GM13976 (cell line): ENCODE measurements around the gene JAZF1.

Experiments used
- DNase-seq: peaks from one replicate; pipeline ENCODE4 v3.0.0; 2012; ENCODE audit warnings: low spot score
- in situ Hi-C: fragments of 300-500 bp; cut with MboI; formaldehyde crosslinking; loops from one replicate; pipeline ENCODE4 v1.12.0; 2022; ENCODE audit warnings: low sequenced_read_pairs, mixed read lengths, inconsistent platforms; ENCODE audit not compliant: unreplicated experiment
- TF ChIP-seq, protein P1 (sequence below): IDR thresholded peaks from 2 replicates; pipeline ENCODE4 v1.5.1; 2012; ENCODE audit warnings: borderline replicate concordance, mild to moderate bottlenecking; ENCODE audit not compliant: insufficient read depth; ENCODE audit errors: extremely low read depth, missing control alignments, control extremely low read depth

JAZF1 gene

DNA sequence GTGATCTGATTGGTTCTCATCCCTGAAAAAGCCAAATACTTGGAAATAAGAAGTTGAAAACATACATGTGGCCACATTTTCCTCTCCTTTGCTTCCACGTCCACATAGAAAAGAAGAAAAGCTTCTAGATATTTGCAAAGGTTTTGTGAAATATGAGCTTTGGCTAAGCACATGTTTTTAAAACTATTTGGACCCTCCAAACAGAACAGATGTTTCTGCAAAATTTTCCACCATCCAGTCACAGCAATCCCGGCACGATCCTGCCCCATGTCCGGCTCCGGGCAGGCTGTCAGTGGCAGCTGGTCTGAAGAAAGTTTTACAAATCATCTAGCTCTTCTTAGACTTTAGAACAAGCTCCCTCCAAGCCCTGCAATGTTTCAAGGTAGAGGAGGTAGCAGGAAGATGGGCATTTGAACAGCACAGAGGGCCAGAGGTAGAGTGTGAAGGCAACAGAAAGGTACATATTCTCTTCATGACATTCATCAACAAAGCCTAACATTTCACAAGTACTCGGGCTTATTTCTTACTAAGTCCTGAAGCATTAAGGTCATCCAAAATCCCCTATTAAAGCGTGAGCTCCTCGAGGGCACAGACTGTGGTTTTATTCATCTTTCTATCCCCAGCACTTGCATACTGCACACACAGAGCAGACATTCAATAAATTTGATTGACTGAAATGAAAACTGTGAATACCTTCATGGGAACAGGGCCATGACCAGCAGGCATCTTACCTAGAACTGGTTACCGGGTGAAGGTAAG lies 110.1 kb downstream of the JAZF1 start:
- DNase-seq, result no peak
- TF ChIP-seq, protein P1, sequence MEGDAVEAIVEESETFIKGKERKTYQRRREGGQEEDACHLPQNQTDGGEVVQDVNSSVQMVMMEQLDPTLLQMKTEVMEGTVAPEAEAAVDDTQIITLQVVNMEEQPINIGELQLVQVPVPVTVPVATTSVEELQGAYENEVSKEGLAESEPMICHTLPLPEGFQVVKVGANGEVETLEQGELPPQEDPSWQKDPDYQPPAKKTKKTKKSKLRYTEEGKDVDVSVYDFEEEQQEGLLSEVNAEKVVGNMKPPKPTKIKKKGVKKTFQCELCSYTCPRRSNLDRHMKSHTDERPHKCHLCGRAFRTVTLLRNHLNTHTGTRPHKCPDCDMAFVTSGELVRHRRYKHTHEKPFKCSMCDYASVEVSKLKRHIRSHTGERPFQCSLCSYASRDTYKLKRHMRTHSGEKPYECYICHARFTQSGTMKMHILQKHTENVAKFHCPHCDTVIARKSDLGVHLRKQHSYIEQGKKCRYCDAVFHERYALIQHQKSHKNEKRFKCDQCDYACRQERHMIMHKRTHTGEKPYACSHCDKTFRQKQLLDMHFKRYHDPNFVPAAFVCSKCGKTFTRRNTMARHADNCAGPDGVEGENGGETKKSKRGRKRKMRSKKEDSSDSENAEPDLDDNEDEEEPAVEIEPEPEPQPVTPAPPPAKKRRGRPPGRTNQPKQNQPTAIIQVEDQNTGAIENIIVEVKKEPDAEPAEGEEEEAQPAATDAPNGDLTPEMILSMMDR, result no peak
- in situ Hi-C loops, result no loop called here

DNA sequence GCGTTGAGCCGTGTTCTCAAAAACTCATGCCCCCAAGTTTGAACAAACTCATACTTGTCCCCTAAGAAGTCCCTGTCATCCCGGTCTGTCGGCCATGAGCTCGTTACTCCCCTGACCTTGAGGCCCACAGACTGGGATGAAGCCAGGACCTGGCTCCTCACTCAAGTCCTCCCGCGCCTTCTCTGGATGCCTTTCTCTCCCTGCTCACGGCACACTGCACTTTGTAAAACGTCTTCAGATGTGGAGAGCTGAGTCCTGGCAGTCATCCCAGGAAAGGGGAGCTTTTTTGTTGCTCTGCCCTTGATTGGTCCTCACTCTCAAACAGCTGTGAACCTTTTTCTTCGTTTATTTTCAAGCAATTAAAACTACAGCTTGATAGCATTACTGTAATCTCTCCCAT lies 110.8 kb downstream of the JAZF1 start:
- no peak for DNase-seq
- in situ Hi-C loops, result no loop called here
- TF ChIP-seq, protein P1, result no peak

DNA sequence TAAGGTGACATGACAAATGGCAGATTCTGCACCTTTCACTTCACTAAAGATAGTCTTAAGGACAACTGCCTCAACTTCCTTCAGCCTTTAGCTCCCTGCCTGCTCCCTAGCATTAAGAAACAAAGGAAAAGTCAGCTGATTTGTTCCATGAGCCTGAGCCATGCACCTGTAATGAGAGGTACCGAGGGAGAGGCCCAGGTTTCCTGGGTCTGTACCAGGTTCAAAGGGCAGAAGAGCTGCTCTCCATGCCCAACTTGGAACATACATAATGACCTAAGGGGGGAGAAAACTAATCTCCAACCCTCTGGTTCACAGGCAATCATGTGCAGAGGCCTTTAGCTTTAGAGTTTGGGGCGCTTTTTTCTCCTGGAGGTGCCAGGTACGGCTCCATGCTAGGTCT lies 111.2 kb downstream of the JAZF1 start:
- in situ Hi-C loops, result no loop called here
- no peak for DNase-seq
- TF ChIP-seq, protein P1, result no peak

DNA sequence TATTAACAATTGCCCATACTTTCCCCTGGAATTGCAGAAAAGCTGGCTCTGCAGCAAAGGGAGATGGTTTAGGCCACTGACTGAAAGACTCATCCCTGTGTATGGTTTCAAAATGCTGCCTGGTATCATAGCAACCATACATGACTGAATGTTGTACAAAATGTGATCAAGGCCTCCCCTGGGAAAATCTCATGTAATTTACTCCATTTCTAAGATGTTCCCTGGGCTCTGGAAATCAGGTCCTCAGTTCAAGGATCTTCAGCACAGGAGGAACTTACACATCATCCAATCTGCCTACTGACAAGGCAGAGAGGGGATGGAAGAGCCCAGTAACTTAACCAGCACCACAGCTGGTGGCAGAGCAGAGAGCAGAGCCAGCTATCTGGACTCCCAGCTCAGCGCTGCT lies 111.8 kb downstream of the JAZF1 start:
- DNase-seq, result no peak
- in situ Hi-C loops, result no loop called here
- TF ChIP-seq, protein P1, result no peak

DNA sequence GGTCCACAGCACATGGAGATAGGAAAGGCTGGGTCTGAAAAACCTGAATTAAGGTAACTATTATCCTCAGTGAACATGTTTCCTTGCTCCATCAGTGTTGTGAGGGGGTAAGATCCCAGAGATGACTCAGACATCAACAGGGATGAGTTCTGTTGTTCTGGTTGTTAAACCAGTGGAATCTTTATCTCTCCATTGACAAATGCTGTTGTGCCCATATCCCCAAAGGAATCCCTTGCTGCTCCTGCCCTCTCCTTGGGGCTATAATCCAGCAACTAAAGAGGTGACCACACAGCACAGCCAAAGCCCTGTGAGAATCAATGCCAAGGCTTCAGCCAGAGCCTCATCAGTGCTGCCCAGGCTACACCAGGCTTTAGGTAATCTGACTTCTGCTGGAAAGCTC lies 113.4 kb downstream of the JAZF1 start:
- DNase-seq, result no peak
- TF ChIP-seq, protein P1, result no peak
- in situ Hi-C loops, result no loop called here

DNA sequence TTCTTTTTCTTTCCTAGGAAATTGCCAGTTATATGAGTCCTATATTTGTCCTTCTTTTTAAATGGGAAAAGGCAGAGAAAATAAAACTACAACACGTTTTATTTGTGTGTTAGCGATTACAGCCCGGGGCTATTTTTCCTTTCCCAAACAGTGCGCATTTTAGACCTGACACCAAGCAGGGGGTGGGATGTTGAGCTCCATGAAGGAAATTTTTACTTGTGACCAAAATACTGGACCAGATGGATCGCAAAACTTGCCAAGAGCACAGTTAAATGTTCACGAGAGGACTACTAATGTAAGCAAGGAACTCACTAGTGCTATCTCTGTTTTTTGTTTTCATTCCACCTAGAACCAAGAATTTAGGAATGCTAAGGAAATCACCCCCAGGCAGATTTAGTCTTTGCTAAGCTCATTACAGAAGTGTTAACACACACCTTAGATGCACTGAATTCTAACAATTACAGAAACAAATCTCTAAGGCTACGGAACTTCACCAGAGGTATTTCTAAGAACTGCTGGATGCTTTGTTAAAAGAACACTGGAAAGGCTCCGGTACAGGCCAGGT lies 114.8 kb downstream of the JAZF1 start:
- TF ChIP-seq, protein P1, result no peak
- in situ Hi-C loops, result no loop called here
- DNase-seq, result no peak
